HFFc6 (cell line): ENCODE data around the gene CABP7. TPM values are rescaled to one million over a fixed set of nuclear protein-coding genes. Genes with fewer than 3 reads are reported as not detected.
"Not testable (repeated sequence)": the region's sequence is repeated elsewhere in the genome, so short reads cannot be mapped to it uniquely, and the experiment has no call there.

ENCODE experiments used
- DNase-seq: peaks from one replicate; pipeline ENCODE4 v3.0.0-alpha.2; 2018
- H3K27ac Mint-ChIP-seq: 2 replicates; pipeline ENCODE4 v1.8.0; 2020; ENCODE audit warnings: mild to moderate bottlenecking, mixed read lengths
- H3K27me3 Mint-ChIP-seq: 2 replicates; pipeline ENCODE4 v1.8.0; 2021; ENCODE audit warnings: mild to moderate bottlenecking, moderate library complexity, mixed read lengths; ENCODE audit not compliant: insufficient read depth
- H3K36me3 Mint-ChIP-seq: 2 replicates; pipeline ENCODE4 v1.8.0; 2021; ENCODE audit warnings: low read depth, mixed read lengths
- H3K4me1 Mint-ChIP-seq: 2 replicates; pipeline ENCODE4 v1.8.0; 2020; ENCODE audit warnings: low read depth, mixed read lengths
- H3K4me3 Mint-ChIP-seq: 2 replicates; pipeline ENCODE4 v1.8.0; 2020; ENCODE audit warnings: mild to moderate bottlenecking, moderate library complexity, mixed read lengths
- H3K9me3 Mint-ChIP-seq: 2 replicates; pipeline ENCODE4 v1.8.0; 2020; ENCODE audit warnings: mild to moderate bottlenecking, mixed read lengths
- total RNA-seq, 6 experiments: library from RNA; stranded (reverse); fragmentation: NEBNext Ultra II Directional; extraction: Animal tissue kit (Norgen Biotek cat#: 25700); gene quantifications; 2 replicates in 1 of 6; 3 replicates in 5 of 6; pipeline ENCODE4 v1.2.3, GENCODE V29; 2021
- TF ChIP-seq, protein P1 (sequence below): fragments of 200-600 bp; sonication (generic); IDR thresholded peaks from 2 replicates; pipeline ENCODE4 v1.5.0; 2021; ENCODE audit warnings: antibody characterized with exemption, mild to moderate bottlenecking

CABP7 gene
- total RNA-seq, 6 experiments from 2014 or later: not detected

DNA sequence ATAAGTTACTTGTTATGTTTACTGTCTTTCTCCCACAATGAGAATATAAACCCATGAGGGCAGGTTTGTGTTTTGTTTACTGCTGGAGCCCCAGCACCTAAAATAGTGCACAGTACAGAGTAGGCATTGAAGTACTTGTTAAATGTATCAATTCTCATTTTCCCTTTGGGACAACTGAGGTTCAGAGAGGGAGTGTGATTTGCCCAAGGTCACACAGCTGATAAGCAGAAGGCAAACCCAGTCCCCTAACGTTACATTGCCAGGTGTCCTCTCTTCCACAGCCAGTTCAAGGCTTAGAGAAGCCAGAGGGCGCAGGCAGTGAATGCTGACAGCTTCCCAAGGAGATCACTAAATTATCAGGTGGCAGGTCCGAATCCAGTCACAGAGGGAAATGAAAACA, 30.2 kb downstream of the CABP7 start:
- peaks cover 2% of the 10 kb centered on the region for H3K27me3 Mint-ChIP-seq
- H3K4me3 Mint-ChIP-seq: no peak overlapping the region
- H3K9me3 Mint-ChIP-seq: no peaks in the 10 kb centered on the region
- DNase-seq: no peak
- peaks cover 11% of the 10 kb centered on the region for H3K36me3 Mint-ChIP-seq
- no peak overlapping the region for H3K27ac Mint-ChIP-seq
- TF ChIP-seq, protein P1, sequence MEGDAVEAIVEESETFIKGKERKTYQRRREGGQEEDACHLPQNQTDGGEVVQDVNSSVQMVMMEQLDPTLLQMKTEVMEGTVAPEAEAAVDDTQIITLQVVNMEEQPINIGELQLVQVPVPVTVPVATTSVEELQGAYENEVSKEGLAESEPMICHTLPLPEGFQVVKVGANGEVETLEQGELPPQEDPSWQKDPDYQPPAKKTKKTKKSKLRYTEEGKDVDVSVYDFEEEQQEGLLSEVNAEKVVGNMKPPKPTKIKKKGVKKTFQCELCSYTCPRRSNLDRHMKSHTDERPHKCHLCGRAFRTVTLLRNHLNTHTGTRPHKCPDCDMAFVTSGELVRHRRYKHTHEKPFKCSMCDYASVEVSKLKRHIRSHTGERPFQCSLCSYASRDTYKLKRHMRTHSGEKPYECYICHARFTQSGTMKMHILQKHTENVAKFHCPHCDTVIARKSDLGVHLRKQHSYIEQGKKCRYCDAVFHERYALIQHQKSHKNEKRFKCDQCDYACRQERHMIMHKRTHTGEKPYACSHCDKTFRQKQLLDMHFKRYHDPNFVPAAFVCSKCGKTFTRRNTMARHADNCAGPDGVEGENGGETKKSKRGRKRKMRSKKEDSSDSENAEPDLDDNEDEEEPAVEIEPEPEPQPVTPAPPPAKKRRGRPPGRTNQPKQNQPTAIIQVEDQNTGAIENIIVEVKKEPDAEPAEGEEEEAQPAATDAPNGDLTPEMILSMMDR: no peak
- H3K4me1 Mint-ChIP-seq: peaks cover 9% of the 10 kb centered on the region

DNA sequence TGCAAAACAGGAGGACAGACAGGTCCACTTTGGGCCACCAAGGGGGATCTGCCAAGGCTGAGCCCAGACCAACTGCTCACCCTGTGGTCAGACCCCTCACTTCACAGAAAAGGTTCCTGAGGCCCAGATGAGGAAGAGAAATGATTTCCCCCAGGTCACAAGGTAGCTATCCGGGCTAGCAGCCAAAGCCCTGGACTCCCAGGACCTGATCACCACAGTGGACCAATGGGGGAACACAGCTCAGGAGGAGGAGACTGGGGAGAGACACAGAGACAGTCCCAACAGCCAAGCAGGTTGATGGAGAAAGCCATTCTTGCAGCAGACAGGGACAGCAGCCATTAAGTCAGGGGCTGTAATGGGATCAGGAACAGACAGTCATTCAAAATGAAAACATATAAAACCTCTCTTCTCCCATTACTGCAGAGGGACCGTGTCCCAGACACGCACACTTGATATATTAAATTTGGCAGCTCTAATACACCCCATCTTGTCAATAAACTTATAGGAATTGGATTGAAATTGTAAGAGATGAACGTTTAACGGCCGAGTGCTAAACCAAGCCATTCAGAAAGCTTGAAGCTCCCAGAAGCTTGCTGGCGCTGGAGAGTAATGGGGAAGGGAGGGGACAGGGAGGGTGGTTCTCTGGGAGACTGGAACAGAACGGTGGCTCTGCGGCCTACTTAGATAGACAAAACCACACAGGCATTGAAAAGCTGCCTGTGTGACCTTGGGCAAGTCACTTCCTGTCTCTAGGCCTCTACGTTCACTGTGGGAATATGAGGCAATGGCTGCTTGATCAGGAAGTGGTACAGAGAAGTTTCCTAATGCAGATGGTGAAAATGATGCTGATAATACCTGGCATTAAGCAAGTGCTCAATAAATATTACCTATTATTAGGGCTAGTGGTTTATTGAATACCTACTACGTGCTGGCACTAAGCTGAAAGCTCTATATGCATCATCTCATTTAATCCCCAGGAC, 31.0 kb downstream of the CABP7 start:
- no peak for DNase-seq
- Mint-ChIP-seq H3K27ac (no peak overlapping the region), H3K4me1 (peaks cover 6% of the 10 kb centered on the region; the same call in 1 of the 2 replicates), H3K9me3 (no peaks in the 10 kb centered on the region), H3K27me3 (peaks cover 2% of the 10 kb centered on the region), H3K36me3 (peaks cover 8% of the 10 kb centered on the region), H3K4me3 (no peak overlapping the region)
- TF ChIP-seq, protein P1: no peak

DNA sequence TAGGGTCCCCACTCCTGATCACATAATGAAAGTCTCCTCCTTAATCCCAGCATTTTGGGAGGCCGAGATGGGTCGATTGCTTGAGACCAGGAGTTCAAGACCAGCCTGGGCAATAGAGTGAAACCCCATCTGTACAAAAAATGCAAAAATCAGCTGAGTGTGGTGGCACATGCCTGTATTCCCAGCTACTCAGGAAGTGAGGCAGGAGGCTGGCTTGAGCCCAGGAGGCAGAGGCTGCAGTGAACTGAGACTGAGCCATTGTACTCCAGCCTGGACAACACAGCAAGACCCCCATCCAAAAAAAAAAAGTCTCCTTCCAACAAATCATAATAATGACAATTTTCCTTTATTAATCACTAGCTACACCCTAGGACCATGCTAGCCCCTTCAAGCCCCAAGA, 31.9 kb downstream of the CABP7 start:
- DNase-seq: no peak
- peaks cover 2% of the 10 kb centered on the region for H3K27me3 Mint-ChIP-seq
- peaks cover 8% of the 10 kb centered on the region for H3K36me3 Mint-ChIP-seq
- H3K27ac Mint-ChIP-seq: no peak overlapping the region
- TF ChIP-seq, protein P1: no peak
- no peaks in the 10 kb centered on the region for H3K9me3 Mint-ChIP-seq
- peaks cover 6% of the 10 kb centered on the region; the same call in 1 of the 2 replicates for H3K4me1 Mint-ChIP-seq
- no peak overlapping the region for H3K4me3 Mint-ChIP-seq

GRCh38 chr22:29753808-29754657, 34.2 kb downstream of the CABP7 start:
- Mint-ChIP-seq H3K36me3 (peaks cover 8% of the 10 kb centered on the region; the same call in 1 of the 2 replicates), H3K4me3 (no peak overlapping the region), H3K9me3 (no peaks in the 10 kb centered on the region), H3K27me3 (peaks cover 2% of the 10 kb centered on the region; the same call in 1 of the 2 replicates), H3K4me1 (peaks cover 6% of the 10 kb centered on the region; the same call in 1 of the 2 replicates), H3K27ac (no peak overlapping the region; the same call in 1 of the 2 replicates)
- TF ChIP-seq, protein P1: no peak
- no peak for DNase-seq

DNA sequence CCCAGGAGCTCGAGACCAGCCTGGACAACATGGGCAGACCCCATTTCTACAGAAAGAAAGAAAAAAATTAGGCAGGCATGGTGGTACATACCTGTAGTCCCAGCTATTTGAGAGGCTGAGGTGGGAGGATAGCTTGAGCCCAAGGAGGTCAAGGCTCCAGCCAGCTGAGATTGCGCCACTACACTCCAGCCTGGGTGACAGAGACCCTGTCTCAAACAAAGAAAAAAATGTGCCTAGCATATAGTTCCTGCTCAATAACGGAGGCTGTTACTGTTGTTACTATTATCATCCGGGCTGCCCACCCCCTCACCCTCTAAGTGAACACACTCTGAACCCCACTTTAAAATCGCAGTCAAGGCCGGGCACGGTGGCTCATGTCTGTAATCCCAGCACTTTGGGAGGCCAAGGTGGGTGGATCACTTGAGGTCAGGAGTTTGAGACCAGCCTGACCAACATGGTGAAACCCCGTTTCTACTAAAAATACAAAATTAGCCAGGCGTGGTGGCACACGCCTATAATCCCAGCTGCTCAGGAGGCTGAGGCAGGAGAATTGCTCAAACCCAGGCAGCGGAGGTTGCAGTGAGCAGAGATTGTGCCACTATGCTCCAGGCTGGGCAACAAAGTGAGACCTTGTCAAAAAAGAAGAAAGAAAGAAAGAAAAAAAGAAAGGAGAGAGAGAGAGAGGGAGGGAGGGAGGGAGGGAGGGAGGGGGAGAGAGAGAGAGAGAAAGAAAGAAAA, 35.0 kb downstream of the CABP7 start:
- H3K36me3 Mint-ChIP-seq, H3K27ac Mint-ChIP-seq, H3K27me3 Mint-ChIP-seq, H3K4me3 Mint-ChIP-seq, H3K9me3 Mint-ChIP-seq, DNase-seq, H3K4me1 Mint-ChIP-seq: not testable (repeated sequence)
